Stimulated activated CD8-positive, alpha-beta memory T cell treated with anti-CD3 and anti-CD28 coated beads, Interleukin-7, amount 100 ng/mL, for 24 hours (primary cell): ENCODE data around the gene SANBR.

Source experiments
- DNase-seq: peaks from one replicate; pipeline ENCODE4 v3.0.0-alpha.2; 2020; ENCODE audit warnings: low read depth

Gene SANBR

GRCh38 chr2:61090386-61090921 lies 24.8 kb downstream of the SANBR start:
- no peak for DNase-seq

GRCh38 chr2:61091485-61091884 lies 25.8 kb downstream of the SANBR start:
- no peak for DNase-seq

GRCh38 chr2:61096438-61096837 lies 30.8 kb downstream of the SANBR start:
- no peak for DNase-seq

GRCh38 chr2:61100801-61101200 lies 35.1 kb downstream of the SANBR start:
- DNase-seq, result no peak

GRCh38 chr2:61109291-61109690 lies 43.6 kb downstream of the SANBR start:
- DNase-seq, result no peak

- DNase-seq, result no peak
Observed at GRCh38 chr2:61111708-61112107, 46.0 kb downstream of the SANBR start.

GRCh38 chr2:61114147-61114546 lies 48.5 kb downstream of the SANBR start:
- DNase-seq, result no peak
